GM21576 (cell line): ENCODE results near the gene NRXN3.

ENCODE experiments used
- ATAC-seq: cut with Tn5 transposase; IDR thresholded peaks from one replicate; pipeline ENCODE4 v1.9.1; 2021; ENCODE audit warnings: mild to moderate bottlenecking, moderate library complexity; ENCODE audit not compliant: unreplicated experiment

Gene NRXN3

DNA sequence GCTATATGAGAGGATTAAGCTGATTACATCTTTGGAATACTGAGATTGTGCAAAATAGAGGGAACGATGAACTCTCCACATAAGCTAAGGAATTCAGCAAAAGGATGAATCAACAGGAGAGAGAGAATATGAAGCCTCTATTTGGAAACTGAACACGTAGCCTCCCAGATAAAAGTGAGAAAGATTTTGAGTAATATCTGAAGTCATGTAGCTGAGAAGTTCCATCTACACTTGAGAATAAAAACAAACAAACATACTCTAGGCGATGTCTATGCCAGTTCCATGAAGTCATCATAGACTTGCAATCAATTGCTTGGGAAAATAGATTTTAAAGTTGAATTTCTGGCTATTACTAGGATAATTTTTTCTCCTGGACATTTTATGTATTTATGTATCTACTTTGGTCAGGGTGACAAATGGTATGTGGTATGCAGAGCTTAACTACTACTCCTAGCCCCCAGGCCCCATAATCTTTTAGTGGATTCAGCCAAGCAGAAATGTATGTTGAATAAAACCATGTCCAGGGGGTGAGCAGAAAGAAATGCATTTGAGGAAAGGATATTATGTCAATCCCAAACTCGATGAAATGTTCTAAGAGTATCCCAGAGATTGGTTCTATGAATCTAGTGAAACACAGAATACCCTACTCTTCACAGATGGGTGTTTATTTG, 1413.7 kb downstream of the NRXN3 start:
- no peak for ATAC-seq

DNA sequence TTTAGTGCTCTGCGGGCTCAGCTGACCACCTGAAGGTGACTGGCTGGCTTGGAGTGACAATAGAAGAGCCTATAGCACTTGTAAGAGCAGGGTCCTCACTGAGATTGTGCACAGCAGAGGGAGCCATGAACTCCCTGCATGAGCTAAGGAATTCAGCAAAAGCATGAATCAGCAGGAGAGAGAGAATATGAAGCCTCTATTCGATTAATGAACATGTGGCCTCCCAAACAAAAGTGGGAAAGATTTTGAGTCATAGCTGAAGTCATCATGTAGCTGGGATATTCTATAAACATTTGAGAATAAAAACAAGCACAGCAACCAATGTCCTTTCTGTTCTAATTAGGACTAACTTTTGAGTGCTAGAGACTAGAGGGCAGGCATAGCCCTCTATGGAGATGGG, 1414.5 kb downstream of the NRXN3 start:
- ATAC-seq = no peak

DNA sequence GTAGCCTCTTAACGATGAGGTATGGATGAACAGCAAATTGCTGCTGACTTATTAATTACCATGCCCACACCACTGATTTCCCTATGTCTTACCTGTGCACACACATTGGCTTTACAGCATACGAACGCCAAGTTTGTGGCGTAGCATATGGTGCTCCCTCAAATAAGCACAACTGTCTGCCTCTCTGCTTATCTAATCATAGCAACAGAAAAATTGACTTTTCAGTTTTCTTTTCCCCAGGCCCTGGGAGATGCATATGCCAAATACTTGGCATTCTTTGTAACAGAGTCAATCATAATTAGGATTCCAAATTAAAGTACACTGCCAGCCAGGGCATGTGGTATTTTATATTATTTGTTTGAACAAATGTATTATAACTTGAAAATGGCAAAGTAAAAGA, 1415.7 kb downstream of the NRXN3 start:
- ATAC-seq = no peak

DNA sequence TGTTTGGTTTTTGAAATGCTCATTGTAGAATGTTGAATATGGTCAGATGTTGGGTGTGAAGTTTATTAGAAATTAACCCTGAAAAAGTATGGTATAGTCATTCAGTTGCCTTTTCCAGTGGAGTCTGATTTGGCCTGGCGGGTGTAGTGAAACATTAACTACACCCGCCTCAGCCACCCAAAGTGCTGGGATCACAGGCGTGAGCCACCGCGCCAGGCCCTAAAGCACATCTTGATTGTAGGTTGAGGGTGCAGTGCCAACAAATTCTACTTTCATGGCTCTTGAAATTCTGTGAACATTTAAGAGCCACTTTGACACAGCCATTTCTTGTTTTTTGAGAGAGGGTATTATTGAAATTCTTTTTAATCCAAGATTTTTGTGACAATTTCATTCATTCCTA, 1416.2 kb downstream of the NRXN3 start:
- no peak for ATAC-seq

DNA sequence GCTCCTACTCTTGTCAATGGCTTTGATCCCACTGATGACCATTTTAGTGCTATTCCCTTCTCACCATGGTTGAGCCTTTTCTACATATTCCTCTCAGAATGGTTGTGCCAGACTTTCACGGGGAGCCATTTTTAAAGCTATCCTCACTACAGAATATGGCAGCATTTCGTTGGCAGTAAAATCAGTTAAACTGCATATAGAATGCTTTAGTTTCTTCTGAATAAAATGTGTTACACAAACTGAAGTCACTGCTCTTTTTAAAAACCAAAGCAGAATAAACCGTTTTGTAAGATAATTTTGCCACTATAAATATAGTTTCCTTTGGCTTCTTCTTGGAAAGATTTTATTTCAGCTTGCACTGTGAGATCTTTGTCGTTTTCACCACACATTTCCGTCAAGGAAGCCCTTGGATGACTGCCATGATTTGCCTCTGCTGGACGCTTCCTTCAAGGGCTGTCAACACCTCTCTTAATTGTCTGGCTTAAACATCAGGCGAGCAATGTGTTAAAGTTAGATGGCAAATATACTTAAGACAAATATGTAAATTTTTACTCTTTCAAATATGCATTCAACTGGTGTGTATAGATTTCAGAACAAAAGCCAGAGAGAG, 1416.9 kb downstream of the NRXN3 start:
- no peak for ATAC-seq

DNA sequence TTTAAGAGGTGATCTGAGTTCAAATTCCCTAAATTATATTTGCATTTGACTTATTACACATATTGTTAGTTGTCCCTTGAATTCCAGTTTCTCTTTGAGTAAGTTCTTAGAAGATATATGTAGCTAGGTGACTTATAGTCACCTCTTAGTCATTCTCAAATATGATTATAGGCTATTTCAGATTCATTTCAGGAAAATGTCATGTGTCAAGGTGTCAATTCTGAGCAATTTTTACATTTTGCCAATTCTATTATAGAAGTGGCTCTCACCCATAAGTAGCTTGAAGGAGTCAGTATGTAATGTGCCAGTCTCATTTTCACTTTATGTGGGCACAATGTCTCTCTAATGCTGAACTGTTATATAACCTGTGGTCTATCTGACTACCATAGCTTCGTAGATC, 1417.7 kb downstream of the NRXN3 start:
- no peak for ATAC-seq

DNA sequence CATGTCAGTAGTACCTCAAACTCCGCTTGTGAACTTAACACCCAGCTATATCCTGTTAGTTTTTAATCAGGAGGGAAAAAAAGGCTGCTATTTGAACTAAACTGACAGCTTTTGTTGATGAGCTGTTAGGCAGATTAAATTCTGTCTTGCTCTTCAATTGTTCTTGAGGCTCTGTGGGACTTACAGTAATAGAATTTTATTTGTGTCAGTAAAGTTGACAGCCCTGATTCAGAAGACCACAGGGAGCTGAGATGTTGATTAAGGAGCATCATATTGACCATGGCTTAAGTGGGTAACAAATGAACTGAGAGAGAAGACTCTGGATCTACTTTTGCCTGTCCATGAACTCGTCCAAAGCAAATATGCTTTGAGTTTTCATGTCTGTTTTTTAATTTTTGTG, 1418.2 kb downstream of the NRXN3 start:
- no peak for ATAC-seq

DNA sequence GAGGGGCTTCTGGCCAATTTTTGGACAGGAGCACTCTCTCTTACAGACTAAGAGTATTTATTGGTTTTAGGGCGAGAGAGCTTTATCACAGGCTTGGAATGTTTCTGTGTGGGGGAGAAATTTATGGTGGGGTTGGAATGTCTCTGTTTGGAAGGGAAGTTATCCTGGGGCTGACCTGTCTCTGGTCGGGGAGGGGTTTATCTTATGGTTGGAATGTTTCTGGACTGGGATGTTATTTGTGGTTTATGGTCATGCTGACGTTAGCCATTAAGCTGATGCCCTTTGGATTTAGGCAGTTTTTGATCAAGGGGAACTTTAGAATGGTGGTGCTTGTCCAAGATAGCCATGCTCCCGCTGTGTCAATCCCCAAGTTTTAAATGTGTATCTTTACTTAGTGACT, 1426.4 kb downstream of the NRXN3 start:
- no peak for ATAC-seq

DNA sequence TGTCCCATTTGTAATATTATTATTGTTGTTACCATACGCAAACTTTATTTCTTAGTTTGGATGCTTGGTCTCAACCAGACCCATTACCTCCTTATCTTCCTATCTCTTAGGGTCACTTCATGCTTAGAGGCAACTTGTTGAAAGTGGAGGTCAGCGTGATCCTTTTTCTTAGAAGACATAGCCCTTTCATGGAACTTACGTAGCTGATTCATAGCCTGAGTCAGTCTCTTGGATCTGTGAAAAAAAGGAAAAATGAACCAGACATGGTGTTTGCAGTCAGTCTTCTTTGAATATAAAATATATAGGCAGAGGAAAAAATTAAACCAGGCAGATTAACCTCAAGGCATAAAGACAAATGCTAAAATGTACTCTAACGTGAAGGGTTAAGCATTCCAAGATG, 1427.4 kb downstream of the NRXN3 start:
- ATAC-seq = no peak

DNA sequence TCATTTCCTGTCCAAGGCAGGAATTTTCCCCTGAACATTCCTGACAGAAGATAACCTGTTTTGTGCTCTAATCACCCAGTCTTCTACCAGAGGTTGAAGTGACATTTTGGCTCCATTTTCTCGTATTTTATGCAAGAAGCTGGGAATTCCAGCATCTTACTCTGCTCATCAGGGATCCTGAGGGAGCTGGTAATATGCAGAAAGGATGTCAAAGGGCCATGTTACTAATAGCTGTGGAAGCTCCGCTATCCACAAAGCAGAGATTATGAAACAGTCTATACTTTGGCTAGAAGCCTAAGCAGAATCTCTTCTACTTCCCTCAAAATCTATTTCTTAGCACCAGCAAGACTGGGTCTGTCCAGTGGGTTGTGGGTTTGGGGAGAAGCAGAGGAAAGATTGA, 1428.2 kb downstream of the NRXN3 start:
- no peak for ATAC-seq

DNA sequence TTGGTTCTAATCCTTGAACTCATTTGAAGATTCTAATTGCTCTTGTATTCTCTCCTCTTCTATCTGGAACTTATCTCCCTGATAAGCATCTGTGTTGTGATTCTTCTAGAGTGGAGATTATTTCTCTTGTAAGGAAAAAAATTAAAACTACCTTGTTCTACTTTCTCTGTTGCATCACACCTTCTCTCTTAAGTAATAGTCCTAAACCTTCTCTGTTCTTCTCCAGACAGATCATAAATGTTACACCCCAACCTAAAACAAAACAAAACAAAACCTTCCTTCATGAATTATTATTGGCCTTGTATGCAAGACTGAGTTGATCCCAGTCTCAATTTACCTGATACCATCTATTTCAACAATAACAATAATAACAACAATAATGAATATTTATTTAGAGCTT, 1429.1 kb downstream of the NRXN3 start:
- no peak for ATAC-seq

DNA sequence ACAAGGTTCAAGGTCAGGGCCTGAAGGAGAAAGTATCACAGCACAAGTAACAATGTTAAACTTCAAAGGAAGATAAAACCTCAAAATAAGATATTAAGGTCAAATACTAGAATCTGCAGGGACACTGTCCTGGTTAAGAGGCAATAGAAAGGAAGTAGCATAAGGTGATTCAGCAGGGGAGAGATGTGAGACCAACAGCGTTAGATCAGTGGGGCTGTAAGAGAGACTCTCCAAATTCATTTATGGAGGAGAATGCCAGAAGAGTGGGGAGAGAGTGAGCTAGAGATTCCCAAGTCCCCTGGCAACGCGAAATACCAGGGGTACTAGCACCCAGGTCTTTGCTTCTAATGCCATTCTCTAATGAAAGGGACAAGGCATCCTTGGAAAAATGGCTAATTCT, 1430.2 kb downstream of the NRXN3 start:
- ATAC-seq = no peak

DNA sequence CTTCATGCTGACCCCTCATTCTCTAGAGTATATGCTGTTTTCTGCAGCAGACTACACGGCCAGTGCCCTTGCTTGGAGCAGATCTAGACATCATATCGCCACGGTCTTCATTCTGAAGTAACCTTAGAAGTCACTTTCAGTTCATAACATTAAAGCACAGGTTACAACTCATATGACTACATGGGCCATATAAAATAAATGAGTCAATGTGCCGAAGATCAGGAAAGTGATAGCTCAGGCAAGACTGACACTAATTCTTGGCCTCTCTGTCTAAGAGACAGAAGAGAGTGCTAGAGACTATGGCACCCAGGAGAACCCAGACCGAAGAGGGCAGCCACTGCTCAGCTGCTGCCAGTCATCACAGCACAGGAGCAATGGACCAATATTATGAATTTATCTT, 1431.4 kb downstream of the NRXN3 start:
- ATAC-seq = no peak

DNA sequence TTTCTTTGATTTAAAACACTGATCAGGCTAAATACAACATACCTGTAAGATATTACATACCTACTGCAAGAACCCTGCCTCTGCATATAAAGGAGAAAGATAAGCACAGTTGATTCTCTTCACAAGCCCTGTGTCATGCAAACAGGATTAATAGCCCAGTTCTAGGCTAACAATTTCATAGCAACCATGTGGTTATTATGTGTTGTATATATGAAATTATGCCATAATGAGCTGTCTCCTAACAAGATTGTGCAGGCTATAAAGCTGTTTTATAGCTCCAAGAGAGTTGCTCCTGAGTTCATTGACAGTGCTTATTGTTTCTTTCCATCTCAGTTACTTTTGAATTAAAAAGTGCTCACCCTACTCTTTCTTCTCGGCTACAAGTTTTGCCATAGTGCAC, 1431.9 kb downstream of the NRXN3 start:
- ATAC-seq = no peak

DNA sequence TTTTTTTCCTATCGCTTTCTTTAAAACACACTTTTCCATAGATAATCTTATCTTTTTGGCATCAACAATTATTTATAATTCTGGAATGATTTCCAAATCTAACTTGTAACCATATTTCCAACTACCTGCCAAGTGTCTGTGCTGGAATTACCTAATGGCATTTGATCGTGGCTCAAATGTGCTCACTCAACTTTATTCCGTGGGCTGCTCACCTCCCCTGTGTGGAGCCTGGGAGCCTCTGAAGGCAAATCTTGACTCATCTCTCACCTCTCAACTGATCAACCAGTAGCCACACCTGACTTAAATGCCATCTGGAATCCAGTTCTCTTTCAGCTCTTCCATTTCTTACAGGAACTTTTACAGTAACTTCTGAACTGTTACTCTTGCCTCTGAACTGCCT, 1432.6 kb downstream of the NRXN3 start:
- ATAC-seq = no peak

DNA sequence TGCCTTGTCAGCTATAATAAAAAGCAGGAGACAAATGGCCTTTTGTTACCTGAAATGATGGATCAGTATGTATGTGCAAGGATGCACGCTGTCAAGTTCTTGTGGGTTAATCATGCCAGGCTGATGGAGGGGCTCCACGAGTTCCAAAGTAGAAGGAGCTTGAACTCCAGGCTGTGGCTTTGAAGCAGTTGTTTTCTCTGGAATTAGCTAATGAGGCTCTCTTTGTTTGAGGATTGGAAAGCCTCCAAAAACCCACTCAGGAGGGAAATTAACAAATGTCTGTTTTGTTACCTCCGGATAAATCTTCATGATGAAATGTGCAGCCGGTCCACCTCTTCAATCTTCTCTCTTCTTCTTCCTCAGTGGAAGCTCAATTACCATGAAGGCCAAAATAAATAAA, 1435.7 kb downstream of the NRXN3 start:
- ATAC-seq = no peak

DNA sequence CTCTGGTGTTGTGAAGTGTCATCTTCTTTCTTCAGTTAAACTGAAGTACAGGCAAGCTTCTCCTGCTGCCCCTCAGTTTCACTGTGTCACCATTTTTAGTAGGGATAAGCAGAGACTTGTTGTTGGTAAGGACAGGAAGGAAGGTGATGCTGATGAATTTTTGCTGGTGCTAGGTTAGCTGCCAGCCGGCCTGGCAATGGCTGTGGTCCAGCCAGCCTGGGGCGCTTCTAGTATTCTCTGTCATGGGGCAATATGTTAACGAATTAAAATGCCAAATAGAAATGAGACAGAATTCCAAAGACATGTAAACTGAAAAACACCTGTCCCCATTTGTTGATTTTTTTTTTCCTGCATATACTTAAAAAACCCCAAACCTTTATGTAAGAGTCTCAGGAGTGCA, 1438.3 kb downstream of the NRXN3 start:
- no peak for ATAC-seq

DNA sequence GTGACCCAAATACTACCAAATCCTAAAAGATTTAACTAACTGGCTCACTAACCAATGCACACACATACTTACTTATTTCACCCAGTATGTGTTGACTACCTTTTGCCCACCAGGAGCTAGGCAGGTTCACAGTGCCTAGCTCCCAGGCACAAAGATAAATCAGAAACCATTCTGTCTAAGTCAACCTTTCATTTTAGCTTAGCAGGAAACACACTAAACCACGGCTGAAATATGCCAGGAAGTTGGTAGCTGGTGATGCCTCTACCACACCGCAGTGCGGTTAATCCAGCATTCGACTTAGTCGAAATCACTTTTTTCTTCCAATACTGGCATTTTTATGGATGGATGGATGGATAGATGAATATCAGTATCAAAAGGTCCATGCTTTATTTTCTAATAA, 1443.5 kb downstream of the NRXN3 start:
- ATAC-seq = no peak

DNA sequence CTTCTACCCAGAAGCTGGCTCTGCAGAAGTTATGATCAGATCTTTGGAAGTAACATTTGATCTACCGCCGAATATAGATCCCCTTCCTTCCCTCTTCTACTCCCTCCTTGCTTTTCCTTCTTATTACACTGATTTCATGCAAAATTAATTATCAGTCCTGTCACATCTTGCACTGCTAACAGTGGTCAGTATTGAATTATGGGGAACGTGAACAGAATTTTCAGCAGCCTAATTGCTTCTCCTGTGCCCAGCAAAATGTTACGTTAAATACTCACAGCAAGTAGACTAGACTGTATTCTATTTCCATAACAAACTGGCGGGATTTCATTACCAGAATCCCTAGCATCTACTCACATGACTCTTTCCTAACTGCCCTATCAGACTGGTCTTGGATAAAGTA, 1444.3 kb downstream of the NRXN3 start:
- ATAC-seq = no peak

DNA sequence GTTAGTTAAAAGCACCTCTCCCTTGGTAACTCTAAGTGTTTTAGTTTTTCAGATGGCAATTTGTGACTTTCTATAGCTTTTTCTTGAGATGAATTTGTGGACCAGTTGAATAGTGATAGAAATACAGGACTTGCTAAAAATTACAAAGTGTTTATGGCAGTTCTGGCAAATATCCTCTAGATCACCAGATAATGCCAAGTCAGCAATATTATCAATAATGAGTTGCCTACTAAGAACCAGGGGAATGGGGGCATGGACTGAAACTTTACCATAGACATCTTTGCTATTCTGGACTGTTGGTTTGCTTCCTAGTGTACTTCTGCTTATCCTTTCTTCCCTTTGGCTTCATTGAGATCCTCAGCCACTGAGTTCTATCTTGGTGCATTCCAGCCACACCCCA, 1456.9 kb downstream of the NRXN3 start:
- no peak for ATAC-seq

DNA sequence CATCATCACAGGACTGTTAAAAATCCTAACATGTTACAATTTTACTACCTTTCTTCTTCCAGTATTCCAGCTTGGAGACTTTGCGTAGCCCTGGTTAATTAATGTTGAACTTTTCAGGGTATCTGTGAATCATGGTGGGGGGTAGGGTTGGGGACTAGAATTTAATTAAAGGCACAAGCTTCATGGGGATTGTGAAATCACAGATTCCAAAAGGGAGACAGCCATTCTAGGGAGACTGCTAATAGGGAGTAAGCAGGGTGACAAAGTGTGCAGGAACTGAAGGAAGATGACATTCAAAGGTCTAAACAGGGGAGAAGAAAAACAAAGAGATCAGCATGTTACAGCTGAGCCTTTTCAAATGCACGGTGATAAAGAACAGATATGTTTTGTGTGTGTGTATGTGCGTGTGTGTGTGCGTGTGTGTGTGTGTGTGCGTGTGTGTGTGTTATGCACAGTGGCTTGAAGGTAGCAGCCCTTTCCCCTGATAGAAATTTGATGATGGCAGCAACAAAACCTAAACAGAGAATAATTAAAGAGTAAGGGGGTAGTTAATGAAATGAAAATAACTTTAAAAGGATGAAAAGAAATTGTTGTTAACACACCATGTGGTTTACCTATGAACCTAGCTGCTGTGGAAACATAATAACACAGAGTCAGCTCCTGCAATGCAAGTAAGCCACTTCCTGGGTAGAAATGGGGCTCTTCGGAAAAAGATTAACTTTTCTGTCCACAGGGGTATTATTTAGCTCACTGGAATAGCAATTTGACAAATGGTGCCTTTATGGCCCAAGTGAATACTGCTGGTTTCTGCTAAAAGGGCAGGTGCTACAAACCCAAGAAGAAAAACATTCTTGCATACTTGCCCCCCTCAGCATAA, 1459.5 kb downstream of the NRXN3 start:
- ATAC-seq = no peak

DNA sequence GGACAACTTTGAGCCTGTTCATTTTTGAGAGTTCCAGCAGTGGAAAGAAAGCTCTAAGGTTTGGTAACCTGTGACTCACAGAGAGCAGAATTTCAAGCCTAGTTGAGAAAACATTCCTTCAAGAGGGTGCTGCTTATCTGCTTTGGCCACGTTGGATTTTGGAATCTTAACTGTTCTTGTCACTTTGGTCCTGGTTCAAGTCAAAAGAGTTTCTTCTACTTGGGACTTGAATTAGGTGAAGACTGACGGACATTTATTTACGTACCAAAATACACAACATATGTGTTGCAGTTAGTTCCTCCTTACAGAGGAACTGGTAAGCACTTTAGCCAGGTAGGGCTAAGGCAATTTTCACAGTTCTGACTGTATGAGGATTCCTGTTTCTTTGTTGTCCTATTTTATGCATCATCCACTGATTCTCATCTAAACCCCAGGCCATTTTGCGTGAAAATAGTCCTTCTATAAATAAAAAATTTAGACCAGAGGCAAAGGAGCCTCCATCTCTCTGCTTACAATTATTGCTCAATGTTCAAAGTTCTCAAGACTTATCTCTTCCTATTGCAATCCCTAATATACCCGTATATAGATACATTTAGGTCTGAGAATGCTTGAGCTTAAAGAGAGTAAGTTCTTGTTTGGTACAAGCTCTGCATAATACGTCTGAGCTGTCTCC, 1460.3 kb downstream of the NRXN3 start:
- no peak for ATAC-seq
